ENCODE measurements around the gene TBC1D5.

The TBC1D5 gene

DNA sequence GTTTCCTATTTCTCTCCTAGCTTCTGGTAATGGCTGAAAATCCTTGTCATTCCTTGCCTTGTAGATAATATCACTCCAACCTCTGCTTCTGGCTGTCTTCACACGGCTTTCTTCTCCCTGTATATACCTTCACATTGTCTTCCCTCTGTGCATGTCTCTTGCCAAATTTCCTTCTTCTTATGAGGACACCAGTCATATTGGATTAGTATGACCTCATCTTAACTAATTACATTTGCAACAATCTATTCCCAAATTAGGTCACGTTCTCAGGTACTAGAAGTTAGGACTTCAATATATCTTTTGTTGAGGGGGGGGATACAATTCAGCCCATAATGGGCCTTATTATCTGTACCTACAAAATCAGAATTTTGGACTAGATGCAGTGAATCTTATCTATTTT, 440.3 kb downstream of the TBC1D5 start:
- no peak for DNase-seq (ENCODE audit: low read depth)

DNA sequence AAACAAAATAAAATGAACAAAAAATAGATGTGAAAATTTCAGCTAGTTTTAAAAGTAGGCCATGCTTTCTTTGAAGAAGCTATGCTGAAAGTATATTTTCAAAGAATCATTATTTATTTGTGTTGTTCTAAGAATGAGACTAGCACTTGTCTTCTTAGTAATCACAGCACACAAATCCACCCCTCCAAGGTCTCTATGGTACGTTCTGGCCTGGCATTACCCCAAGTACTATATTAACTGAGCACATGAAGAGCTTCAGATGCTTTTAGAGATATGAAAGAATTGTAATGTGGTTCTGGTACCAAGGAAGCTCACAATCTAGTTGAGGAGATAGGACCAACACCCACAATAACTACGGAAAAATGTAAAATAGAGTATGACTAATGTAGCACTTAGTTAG, 441.2 kb downstream of the TBC1D5 start:
- no peak for DNase-seq (ENCODE audit: low read depth)

DNA sequence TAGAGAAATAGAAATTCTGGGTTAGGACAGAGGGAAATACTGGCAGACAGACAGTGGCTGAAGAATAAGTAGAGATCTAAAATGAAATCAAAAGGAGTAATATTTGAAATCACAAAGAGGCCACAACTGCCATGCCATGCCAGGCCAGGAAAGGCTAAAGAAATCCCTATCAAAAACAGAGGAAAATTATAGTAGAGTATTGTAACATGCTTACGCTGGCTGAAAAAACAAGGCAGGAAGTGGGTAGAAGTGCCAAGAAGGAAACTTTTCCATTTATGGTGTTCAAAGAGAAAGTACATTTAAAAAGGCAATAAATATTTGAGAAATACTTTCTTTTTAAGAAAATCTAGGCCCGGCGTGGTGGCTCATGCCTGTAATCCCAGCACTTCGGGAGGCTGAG, 442.0 kb downstream of the TBC1D5 start:
- DNase-seq (ENCODE audit: low read depth), result no peak

DNA sequence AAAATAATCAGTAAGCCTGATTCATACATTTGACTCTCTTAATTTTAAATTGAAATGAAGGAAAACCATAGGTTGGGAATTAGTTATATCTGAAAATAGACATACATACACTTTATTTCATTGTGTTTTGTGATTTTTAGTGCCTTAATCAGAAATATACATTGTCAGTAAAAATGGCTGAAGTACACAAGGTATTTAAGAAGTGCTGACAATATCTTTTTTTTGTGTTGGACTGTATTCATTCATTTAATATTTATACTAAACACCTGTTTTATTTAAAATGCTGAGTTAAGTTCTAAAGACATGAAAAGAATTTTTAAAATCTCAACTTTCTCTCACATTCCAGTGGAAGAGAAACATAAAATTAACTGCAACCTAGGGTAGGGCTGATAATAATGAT, 444.4 kb downstream of the TBC1D5 start:
- DNase-seq (ENCODE audit: low read depth), result no peak

DNA sequence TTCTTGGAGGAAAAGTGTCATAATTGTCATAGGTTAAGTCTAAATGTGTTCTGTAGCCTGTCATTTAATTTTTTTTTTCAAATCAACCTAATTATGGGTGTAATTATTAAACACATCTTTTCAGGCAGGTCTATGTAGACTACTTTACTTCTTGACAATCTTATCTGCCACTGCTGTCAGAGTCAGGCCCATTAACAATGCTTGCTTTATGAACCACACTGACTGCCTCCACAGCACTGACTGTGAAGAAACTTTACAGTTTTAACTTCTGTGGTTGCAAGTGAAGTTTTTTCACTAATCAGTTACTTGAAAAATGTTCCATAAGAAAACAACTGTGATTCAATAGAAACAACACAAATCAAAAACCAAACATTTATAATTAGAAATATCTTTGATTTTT, 449.9 kb downstream of the TBC1D5 start:
- no peak for DNase-seq (ENCODE audit: low read depth)

DNA sequence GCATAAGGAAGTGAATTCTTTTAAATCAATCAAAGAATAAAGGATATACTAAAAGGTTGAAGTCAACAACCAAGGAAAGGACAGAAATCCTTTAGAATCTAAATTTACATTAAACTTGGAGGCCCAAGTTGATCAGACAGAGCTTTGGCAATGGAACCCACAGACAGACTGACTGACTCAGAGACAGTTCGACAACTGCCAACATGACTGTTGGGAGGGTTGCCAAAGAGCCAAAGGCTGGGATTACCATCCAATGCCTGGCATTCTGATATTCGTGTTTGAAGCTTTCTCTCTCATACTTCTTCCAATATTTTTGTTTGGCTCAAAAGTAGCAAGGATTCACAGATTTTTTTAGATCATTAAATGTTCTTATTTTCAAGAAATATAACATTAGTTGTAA, 451.5 kb downstream of the TBC1D5 start:
- no peak for DNase-seq (ENCODE audit: low read depth)

DNA sequence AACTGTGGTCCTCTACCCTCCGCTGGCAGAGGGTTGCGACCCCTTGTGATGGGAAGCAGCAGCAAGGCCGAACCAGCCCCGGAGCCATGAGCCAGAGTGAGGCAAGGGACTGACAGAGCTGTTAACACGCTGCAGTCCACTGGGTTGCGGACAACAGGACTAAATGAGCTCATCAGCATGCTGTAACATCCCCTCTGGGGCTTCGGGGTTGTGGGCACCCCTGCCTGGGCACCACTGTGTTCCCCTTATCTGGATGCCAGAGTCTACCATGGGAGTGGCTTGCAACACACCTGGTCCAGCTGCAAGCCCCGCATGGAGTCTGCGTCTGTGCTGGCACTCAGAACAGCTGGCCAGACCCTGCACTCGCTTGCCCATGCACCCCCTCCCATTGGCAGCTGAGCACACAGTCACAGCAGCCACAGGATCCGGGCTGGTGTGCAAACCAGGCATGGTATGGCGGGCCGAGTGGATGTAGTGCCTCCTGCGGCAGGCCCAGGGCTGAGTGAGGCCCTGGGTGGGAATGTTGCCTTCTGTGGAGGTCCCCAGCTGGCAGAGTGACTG, 453.5 kb downstream of the TBC1D5 start:
- DNase-seq (ENCODE audit: low read depth), result no peak

DNA sequence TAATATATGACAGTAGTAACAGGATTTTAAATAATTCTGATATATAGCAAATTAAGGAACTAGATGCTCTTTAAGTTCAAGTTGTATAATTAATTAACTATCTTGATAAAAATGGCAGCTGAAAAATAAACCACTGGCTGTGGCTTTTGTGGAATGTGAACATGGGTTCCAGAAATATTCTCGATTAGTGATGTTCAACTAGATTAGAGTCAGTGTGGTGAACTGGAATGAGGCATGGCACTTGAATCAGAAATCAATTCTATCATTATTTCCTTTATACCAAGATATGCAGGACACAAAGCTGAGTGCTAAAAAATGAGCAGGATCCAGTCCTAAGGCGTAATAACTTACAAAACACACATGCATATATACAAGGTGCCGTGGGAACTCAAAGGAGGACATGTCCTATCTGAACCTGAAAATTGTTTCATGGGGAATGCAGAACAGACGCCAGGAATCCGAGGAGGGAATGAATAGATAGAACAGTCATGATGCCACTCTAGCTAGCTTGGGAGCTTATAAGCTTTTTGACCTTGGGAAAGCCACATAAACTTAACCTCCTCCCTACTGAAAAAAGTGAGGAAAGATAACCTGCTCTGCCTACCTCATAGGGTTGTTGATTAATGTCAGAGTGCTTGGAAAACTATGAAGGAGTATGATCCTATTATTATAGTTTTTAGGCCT, 455.3 kb downstream of the TBC1D5 start:
- no peak for DNase-seq (ENCODE audit: low read depth)

DNA sequence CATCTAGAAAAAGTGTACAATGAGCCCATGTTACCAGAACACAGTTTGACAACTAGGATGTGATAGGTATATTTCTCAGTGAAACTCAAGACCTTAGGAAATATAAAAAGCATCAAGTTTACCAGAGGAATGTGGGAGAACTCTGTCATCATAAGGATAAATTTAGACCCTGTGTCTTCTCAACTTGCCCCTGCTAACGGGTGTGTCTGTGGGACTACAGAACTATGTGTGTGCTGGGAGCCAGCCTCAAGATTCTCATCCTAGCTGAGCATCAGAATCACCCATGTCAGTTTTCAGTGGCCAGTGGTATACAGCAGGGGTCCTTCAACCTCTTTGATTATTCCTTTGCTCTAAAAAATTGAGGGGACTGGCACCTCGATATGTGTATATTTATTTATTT, 464.4 kb downstream of the TBC1D5 start:
- DNase-seq (ENCODE audit: low read depth), result no peak

DNA sequence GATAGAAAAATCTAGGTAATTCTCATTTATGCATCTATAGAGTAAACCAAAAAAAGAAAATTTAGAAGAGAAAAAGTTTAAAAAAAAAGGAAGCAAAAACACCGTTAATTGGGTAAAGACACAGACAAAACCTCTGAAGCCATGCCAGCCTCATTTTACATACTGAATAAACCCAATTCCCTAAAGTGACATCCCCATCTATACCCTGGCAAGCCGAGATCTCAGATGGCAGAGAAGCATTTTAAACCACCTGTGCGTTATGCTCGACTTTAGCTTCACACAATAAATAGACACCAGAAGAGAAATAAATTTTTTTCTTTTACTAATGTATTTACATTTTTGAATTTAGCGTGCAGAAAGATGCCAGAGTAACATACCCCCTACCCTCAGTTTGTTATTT, 475.6 kb downstream of the TBC1D5 start:
- no peak for DNase-seq (ENCODE audit: low read depth)

DNA sequence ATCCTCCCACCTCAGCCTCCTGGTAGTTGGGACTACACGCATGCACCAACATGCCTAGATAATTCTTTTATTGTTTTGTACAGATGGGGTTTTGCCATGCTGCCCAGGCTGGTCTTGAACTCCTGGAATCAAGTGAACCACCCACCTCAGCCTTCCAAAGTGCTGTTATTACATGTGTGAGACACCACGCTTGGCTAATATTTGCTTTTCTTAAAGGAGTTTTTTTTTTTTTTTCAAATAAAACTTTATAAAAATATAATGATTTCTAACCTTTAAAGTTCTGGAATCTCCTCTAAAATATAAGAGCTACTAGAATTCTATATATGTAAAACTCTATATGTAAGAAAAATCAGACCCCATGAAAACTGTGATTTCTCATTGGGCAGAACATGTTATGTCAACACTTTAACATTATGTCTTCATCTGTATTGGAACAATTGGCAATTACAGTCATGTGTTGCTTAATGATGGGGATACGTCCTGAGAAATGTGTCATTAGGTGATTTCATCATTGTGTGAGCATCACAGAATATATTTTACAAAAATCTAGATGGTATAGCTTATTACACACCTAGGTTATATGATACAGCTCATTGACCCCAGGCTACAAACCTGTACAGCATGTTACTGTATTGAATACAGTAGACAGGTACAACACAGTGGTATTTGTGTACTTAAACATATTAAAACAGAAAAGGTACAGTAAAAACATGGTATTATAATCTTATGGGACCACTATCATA, 480.6 kb downstream of the TBC1D5 start:
- no peak for DNase-seq (ENCODE audit: low read depth)

DNA sequence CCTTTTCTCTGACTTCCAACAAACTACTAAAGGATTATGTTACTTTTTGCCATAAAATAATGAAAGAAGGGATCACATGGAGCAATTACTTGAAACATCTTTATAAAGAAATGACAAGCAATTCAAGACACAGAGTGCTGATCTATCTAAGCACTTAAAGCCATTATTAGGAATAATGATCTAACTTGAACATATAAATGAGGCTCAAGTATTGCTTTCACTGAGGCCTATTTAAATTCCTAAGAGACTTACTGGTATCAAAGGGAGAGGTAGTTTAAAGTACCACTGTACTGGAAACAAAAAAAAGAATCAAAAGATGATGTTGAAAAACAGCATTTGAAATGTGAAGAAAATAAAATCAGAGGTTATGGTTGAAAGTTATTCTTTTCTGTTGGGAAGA, 482.2 kb downstream of the TBC1D5 start:
- no peak for DNase-seq (ENCODE audit: low read depth)

DNA sequence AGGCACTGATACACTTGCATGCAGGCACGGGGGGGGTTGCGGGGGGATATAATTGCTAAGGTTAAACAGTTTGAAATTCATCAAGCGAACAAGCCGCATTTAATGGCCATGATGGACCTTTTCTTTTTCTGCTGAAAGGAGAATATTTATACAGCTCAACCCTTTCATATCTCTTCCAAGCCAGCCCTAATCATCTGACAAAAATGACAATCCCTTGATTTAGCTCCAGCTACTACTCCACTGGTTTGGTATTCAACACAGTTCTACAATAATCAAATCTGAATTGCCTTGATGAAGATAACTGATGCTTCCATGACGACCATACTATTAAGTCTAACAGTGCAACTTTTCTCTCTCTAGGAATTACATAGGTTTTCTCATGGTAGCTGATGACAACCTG, 482.7 kb downstream of the TBC1D5 start:
- no peak for DNase-seq (ENCODE audit: low read depth)

DNA sequence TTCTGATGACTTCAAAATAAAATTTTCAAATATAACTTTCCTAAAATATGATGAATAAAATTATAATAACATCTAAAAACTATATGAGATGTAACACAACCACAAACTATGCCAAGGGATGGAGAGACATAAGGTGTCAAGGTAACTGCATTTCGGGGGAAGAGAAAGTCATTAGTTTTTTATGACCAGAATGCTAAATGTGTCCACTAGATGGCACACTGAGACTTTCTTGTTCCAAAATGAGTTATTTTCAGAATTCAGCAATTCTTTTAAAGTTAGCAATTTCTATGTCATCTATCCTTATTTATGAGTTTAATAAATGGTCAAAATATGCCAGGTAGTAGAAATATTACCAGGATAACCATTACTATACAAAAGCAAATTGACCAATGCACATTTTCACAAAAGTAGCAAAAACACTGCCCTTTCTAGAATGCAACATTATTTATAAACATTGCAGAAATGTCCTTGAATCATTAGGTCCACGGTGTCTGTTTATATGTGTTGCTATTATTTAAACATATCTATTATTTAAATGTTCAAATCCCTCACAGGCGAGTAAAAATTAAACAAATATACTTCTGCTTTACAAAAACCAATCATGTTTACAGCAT, 483.5 kb downstream of the TBC1D5 start:
- DNase-seq (ENCODE audit: low read depth), result no peak

DNA sequence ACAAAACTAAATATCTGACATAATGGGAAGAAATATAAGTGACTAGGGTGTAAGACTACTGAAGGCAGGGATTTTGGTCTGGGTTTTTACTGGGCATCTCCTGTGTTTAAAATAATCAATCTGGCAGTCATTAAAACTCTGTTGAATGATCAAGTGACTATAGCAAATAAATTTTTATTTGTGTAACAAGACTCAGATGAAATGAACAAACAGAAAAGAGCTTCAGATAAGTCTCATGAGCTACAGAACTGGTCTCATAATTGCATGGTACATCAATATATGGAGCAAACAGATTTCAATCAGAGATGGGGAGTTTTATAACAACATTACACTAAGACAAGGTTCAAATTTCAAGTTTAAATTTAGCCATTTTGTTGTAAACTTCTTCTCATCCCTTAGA, 485.2 kb downstream of the TBC1D5 start:
- DNase-seq (ENCODE audit: low read depth), result no peak

DNA sequence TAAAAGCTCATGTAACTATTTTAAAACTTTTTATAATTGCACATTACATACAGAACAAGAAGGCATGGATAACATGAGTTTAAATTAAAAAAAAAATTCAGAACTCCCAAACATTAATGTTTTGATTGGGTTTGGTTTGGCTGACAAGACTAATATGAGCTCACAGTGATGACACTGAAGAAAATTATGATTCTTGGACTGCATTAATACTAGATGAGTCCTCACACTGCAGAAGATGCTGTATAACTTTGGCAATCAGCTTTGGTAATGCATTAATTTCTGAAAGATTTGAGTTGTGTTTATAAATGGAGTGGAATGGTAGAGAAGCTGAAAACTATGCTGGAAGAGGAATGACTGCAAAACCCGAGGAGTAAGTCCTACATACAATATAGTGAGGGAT, 498.8 kb downstream of the TBC1D5 start:
- no peak for DNase-seq (ENCODE audit: low read depth)

DNA sequence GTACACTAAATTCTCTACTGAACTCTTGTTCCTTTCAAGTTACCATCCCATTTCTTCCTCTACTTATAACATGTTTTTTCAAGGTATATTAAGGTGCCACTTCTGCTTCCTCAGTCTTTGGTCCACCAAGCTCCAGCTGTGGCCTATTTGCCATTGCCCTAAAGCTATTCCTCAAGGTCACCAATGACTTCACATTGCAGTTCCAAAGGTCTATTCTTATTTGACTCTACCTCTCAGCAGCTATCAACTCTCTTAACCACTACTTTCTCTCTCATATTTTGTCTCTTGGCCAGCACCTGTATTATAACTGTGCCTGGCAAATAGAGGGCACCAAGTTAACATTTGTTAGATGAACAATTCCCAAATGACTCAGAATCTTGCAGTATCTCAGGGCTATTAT, 503.0 kb downstream of the TBC1D5 start:
- DNase-seq (ENCODE audit: low read depth), result no peak

DNA sequence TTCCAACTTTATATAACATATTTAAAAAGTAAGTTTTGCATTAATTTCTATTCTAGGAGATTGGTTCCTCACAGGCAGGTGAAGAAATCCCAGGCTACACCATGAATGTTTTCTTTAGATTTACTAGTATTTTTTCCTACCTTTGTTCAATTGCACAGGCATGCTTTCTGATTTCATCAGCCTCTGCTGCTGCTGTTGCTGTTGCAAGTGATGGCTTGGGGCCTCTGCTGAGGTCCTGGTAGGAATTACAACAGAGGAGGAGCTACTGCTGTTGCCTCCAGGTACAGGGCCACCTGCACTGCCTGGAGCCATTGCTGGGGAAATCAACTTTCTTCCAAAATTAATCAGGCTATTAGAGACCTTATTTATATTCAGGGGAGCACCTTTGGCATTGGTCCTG, 504.4 kb downstream of the TBC1D5 start:
- DNase-seq (ENCODE audit: low read depth), result no peak

DNA sequence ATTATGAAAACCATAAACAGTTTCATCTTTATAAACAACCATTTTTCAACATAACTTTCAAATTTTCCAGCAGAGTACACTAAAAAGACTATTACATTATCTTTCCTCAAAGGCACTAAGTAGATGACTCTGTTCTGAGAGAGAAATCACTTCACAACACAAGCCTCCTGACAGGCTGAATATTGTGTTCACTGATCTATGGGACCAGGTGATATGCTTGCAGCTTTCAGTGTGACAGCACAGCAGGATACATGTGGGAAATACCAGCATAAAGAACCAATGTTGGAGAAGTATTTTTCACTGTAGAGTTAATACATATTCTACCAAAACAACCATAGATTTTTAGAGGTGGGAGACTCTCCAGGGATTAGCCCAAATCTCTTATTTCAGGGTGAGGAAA, 507.1 kb downstream of the TBC1D5 start:
- DNase-seq (ENCODE audit: low read depth), result no peak

DNA sequence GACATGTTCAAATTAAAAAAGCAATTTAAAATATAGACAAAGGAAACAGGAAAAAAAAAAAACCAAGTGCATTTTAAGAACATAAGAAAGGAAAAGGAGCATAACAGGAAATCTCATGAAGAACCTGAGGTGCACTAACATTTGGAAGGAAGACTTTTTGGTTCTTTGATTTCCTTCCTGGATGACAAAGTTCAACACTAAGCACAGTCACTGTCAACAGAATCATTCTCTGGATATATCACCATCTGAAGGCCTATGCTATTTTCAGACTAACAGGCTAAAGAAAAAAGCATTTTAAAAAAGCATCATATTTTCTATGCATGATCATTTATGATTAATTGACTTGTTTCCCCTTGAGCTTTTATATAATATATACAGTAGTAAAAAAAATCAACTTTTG, 508.0 kb downstream of the TBC1D5 start:
- DNase-seq (ENCODE audit: low read depth), result no peak

DNA sequence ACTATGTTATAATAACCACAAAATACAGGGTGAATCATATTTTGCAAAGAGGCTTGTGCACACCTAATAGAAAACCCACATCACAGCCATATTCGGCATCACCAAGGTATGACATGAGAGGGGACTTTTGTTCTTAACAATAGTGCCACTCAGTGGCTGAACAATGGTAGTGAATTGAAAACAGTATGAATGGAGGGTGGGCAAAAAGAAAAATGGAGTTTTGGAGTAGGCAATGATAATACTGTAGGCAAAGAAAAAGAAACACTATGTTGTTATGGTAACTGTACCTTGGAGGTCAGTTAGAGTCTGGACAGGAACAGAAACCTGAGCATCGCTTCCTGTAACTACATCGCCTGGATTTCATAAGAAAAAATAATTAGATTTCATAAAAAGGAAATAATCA, 509.0 kb downstream of the TBC1D5 start:
- DNase-seq (ENCODE audit: low read depth), result no peak

DNA sequence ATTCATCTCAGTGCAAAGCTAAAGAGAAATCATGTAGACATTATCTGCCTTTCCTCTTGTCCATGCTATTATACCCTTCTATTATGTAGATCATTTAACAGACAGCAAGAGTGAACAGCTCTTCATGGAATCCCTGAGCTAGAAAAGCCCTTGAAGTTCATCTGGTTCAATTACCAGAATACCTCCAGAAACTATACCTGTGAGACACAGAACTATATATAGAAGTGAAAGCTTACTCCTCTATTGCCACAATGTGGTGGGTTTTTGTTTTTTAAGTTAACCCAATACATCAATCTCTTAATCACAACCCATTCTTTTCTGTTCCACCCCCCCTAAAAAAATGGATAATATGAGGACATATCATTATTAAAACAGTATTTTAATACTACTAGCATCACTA, 510.0 kb downstream of the TBC1D5 start:
- no peak for DNase-seq (ENCODE audit: low read depth)

DNA sequence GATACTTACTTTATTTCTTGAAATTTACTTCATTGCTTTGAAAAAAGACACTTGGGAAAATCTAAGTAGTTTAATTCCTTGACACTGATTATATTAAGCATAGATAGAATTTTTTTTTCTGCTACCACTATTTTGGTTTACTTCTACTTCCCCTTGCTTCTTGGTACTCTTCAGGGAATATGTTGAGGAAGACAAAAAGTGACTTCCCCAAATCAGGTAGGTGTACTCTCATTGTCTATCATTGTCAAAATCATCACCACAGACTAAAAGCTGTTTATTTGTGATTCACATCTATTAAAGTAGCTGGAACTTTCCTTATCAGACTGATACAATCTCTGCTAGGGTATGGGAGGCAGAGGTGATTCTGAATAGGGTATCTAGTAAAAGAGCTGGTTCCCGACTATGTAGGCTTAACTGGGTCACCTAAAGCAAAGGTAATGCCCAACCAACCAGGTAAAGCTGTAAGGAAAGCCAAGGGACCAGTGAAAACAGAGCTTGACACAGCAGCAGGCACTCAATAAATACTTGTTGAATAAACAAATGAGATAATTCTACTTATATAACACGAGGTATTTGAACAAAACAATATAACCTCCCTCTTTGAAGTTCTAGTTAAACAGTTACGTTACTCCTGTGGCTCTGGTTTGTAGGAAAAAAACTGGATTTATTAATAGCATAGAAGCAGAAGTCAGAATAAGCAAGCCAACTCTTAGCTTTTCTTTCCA, 510.7 kb downstream of the TBC1D5 start:
- DNase-seq (ENCODE audit: low read depth), result no peak
